OCI-LY7 (cell line): ENCODE results near the gene SYCP2L. TPM values are rescaled to one million over a fixed set of nuclear protein-coding genes. Genes with fewer than 3 reads are reported as not detected.

Experiments used
- BruUV-seq: library from RNA; stranded (reverse); fragments of 400-500 nt; replicated peaks from 2 replicates; lab custom pipeline; 2021; lab: Mats Ljungman, UMichigan
- CTCF ChIA-PET: fragments of 300-600 bp; sonication (Branson Sonifier 250); formaldehyde crosslinking; loops from one replicate; lab custom pipeline; 2022; ENCODE audit warnings: antibody characterized with exemption; ENCODE audit not compliant: unreplicated experiment; lab: Charles Lee
- POLR2A ChIA-PET: fragments of 300-600 bp; sonication (Branson Sonifier 250); formaldehyde crosslinking; loops from one replicate; lab custom pipeline; 2022; ENCODE audit warnings: antibody characterized with exemption; lab: Charles Lee
- DNase-seq: peaks from one replicate; pipeline ENCODE4 v3.0.0-alpha.2; 2015; ENCODE audit warnings: low spot score
- H2AFZ ChIP-seq: fragments of 200-600 bp; sonication (generic), shearing (Covaris generic); 2 replicates; pipeline ENCODE4 v1.6.1; 2014; ENCODE audit warnings: mild to moderate bottlenecking, antibody characterized with exemption, low read length, moderate library complexity
- H3K27ac ChIP-seq: fragments of 200-600 bp; sonication (generic); 2 replicates; pipeline ENCODE4 v1.5.1; 2014; ENCODE audit warnings: mixed run types, low read depth, mild to moderate bottlenecking, moderate library complexity, low read length, inconsistent platforms; ENCODE audit not compliant: poor library complexity, severe bottlenecking
- H3K36me3 ChIP-seq: fragments of 200-600 bp; sonication (generic); 2 replicates; pipeline ENCODE4 v1.6.1; 2014; ENCODE audit warnings: mild to moderate bottlenecking, antibody characterized with exemption, low read length, moderate library complexity, mixed read lengths; ENCODE audit not compliant: insufficient read depth
- H3K4me1 ChIP-seq: fragments of 200-600 bp; sonication (generic); 2 replicates; pipeline ENCODE4 v1.5.1; 2014; ENCODE audit warnings: mild to moderate bottlenecking, low read length; ENCODE audit not compliant: insufficient read depth, poor library complexity, severe bottlenecking
- H3K4me2 ChIP-seq: fragments of 200-600 bp; sonication (generic); 2 replicates; pipeline ENCODE4 v1.6.1; 2014; ENCODE audit warnings: mild to moderate bottlenecking, low read length
- H3K4me3 ChIP-seq: fragments of 200-600 bp; sonication (generic); 2 replicates; pipeline ENCODE4 v1.5.1; 2014; ENCODE audit warnings: mild to moderate bottlenecking, low read depth, low read length; ENCODE audit not compliant: poor library complexity, severe bottlenecking
- H3K79me2 ChIP-seq: fragments of 200-600 bp; sonication (generic); 2 replicates; pipeline ENCODE4 v1.6.1; 2016; ENCODE audit warnings: low read depth, mild to moderate bottlenecking, low read length, moderate library complexity, mixed read lengths; ENCODE audit not compliant: insufficient read depth
- H3K9me2 ChIP-seq: fragments of 200-600 bp; sonication (generic); 2 replicates; pipeline ENCODE4 v1.6.1; 2016; ENCODE audit warnings: mild to moderate bottlenecking, low read length, mixed read lengths; ENCODE audit not compliant: insufficient read depth
- H3K9me3 ChIP-seq: fragments of 200-600 bp; sonication (generic); 2 replicates; pipeline ENCODE4 v1.6.1; 2014; ENCODE audit warnings: mild to moderate bottlenecking, mixed run types, low read length, mixed read lengths
- H4K20me1 ChIP-seq: fragments of 200-600 bp; sonication (generic); 2 replicates; pipeline ENCODE4 v1.6.1; 2014; ENCODE audit warnings: mild to moderate bottlenecking, antibody characterized with exemption, low read length, moderate library complexity, mixed read lengths; ENCODE audit not compliant: insufficient read depth
- CTCF ChIP-seq: fragments of 200-600 bp; sonication (generic); conservative IDR thresholded peaks from 2 replicates; pipeline ENCODE4 v1.5.1; 2014; ENCODE audit warnings: mild to moderate bottlenecking, antibody characterized with exemption, low read length, moderate library complexity, mixed read lengths
- EZH2phosphoT487 ChIP-seq: fragments of 200-600 bp; sonication (generic); IDR thresholded peaks from 2 replicates; pipeline ENCODE4 v1.6.1; 2018; ENCODE audit warnings: low read depth, borderline replicate concordance, mild to moderate bottlenecking, mixed run types, antibody characterized with exemption, low read length, moderate library complexity, mixed read lengths
- intact Hi-C: fragments of 100-400 bp; cut with micrococcal nuclease; formaldehyde crosslinking; loops from one replicate; pipeline ENCODE4 v1.10.0; 2022; ENCODE audit not compliant: unreplicated experiment
- total RNA-seq, 2 experiments: library from RNA; depleted of rRNA in 1 of 2; stranded (reverse); fragments of >200 nt in 1 of 2; shearing (Covaris generic) in 1 of 2; gene quantifications; 2 replicates each; pipeline ENCODE4 v1.2.3, GENCODE V29; 2014 to 2022

The SYCP2L gene
- total RNA-seq, 2 experiments from 2014 or later: 1.3 to 1.4 TPM

- TF ChIP-seq EZH2phosphoT487 (no peak), CTCF (no peak)
- Histone ChIP-seq H2AFZ (no peak overlapping the region), H4K20me1 (no peaks in the 10 kb centered on the region), H3K9me2 (no peaks in the 10 kb centered on the region), H3K27ac (no peak overlapping the region), H3K36me3 (no peaks in the 10 kb centered on the region), H3K79me2 (no peaks in the 10 kb centered on the region), H3K4me2 (no peak overlapping the region), H3K4me3 (no peak overlapping the region), H3K9me3 (0 out of 2 replicates have a peak, but pooled peaks cover 10% of the 10 kb centered on the region), H3K4me1 (peaks cover 5% of the 10 kb centered on the region)
- intact Hi-C loops: no loop called here
- CTCF ChIA-PET: interaction anchor here (0.6 kb wide), 1 partner anchor 199 kb away, joined by 4 read pairs; no protein-coding TSS in a partner anchor
- POLR2A ChIA-PET: interaction anchor here (1.1 kb wide), 1 partner anchor 18 kb away, joined by 4 read pairs; no protein-coding TSS in a partner anchor
- no TSS peak for BruUV-seq
- DNase-seq: peak; percentile 38
These were observed 31.8 kb upstream of the SYCP2L start for GRCh38 chr6:10854922-10855632.

DNA sequence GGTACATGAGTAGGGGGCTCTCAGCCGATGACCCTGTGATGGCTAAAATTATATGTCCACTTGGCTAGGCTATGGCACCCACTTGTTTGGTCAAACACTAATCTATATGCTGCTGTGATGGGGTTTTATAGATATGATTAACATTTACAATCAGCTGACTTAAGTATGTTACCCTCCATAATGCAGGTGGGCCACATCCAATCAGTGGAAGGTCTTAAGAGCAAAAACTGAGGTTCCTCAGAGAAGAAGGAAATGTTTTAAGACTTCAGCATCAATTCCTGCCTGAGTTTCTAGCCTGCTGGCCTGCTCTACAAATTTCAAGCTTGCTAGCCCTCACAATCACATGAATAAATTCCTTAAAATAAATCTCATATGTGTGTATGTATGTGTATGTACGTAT, 29.6 kb upstream of the SYCP2L start:
- Histone ChIP-seq H3K9me3 (0 out of 2 replicates have a peak, but pooled peaks cover 10% of the 10 kb centered on the region), H2AFZ (no peak overlapping the region), H3K9me2 (no peaks in the 10 kb centered on the region), H3K36me3 (no peaks in the 10 kb centered on the region), H3K27ac (no peak overlapping the region), H3K79me2 (no peaks in the 10 kb centered on the region), H3K4me3 (no peak overlapping the region), H3K4me1 (peaks cover 5% of the 10 kb centered on the region), H4K20me1 (no peaks in the 10 kb centered on the region), H3K4me2 (no peak overlapping the region)
- intact Hi-C loops: no loop called here
- BruUV-seq: no TSS peak
- CTCF ChIA-PET: no interaction called here
- POLR2A ChIA-PET: interaction anchor here (0.6 to 1.6 kb wide), 3 partner anchors 16 to 264 kb away, joined by 3 read pairs; no protein-coding TSS in a partner anchor
- TF ChIP-seq EZH2phosphoT487: no peak
- TF ChIP-seq CTCF: no peak
- DNase-seq: no peak

GRCh38 chr6:10861086-10861485, 25.8 kb upstream of the SYCP2L start:
- no peaks in the 10 kb centered on the region for H3K9me3 ChIP-seq
- H3K4me1 ChIP-seq: no peaks in the 10 kb centered on the region
- DNase-seq: no peak
- TF ChIP-seq CTCF: no peak
- no peak for TF ChIP-seq EZH2phosphoT487
- POLR2A ChIA-PET: no interaction called here
- no peak overlapping the region for H2AFZ ChIP-seq
- BruUV-seq: no TSS peak
- no peaks in the 10 kb centered on the region for H3K36me3 ChIP-seq
- H3K9me2 ChIP-seq: no peaks in the 10 kb centered on the region
- no peaks in the 10 kb centered on the region for H3K79me2 ChIP-seq
- no peak overlapping the region for H3K4me2 ChIP-seq
- no peak overlapping the region for H3K27ac ChIP-seq
- no peak overlapping the region for H3K4me3 ChIP-seq
- no peaks in the 10 kb centered on the region for H4K20me1 ChIP-seq
- intact Hi-C loops: no loop called here
- CTCF ChIA-PET: no interaction called here
